Smooth muscle cell (in vitro differentiated cells): ENCODE measurements around the gene IFNL2. TPM values are rescaled to one million over a fixed set of nuclear protein-coding genes. Genes with fewer than 3 reads are reported as not detected.
"Not testable (repeated sequence)": the region's sequence is repeated elsewhere in the genome, so short reads cannot be mapped to it uniquely, and the experiment has no call there.

Experiments
- DNase-seq: peaks from one replicate; lab custom pipeline; 2025; ENCODE audit not compliant: unreplicated experiment; lab: John Stamatoyannopoulos, UW
- H2AFZ ChIP-seq: fragments of 200-600 bp; sonication (generic); 2 replicates; pipeline ENCODE4 v1.6.0; 2016; ENCODE audit warnings: antibody characterized with exemption, low read depth, mild to moderate bottlenecking
- H3F3A ChIP-seq: fragments of 200-600 bp; sonication (generic); 2 replicates; pipeline ENCODE4 v1.6.0; 2017; ENCODE audit warnings: antibody characterized with exemption, low read depth
- H3K27ac ChIP-seq: fragments of 200-600 bp; sonication (generic); 2 replicates; pipeline ENCODE4 v1.5.1; 2016; ENCODE audit warnings: low read depth, mild to moderate bottlenecking
- H3K27me3 ChIP-seq: fragments of 200-600 bp; sonication (generic); 2 replicates; pipeline ENCODE4 v1.6.1; 2016; ENCODE audit warnings: low read depth, mild to moderate bottlenecking
- H3K36me3 ChIP-seq: fragments of 200-600 bp; sonication (generic); 2 replicates; pipeline ENCODE4 v1.5.1; 2016; ENCODE audit warnings: low read depth
- H3K4me1 ChIP-seq: fragments of 200-600 bp; sonication (generic); 2 replicates; pipeline ENCODE4 v1.5.1; 2016; ENCODE audit warnings: low read depth
- H3K4me2 ChIP-seq: fragments of 200-600 bp; sonication (generic); 2 replicates; pipeline ENCODE4 v1.6.0; 2016; ENCODE audit warnings: mild to moderate bottlenecking
- H3K4me3 ChIP-seq: fragments of 200-600 bp; sonication (generic); 2 replicates; pipeline ENCODE4 v1.5.1; 2016; ENCODE audit warnings: mild to moderate bottlenecking
- H3K79me2 ChIP-seq: fragments of 200-600 bp; sonication (generic); 2 replicates; pipeline ENCODE4 v1.6.0; 2016; ENCODE audit warnings: low read depth, mild to moderate bottlenecking
- H3K9ac ChIP-seq: fragments of 200-600 bp; sonication (generic); 2 replicates; pipeline ENCODE4 v1.6.0; 2016; ENCODE audit warnings: low read depth
- H3K9me3 ChIP-seq: fragments of 200-600 bp; sonication (generic); replicated peaks from 2 replicates; pipeline ENCODE4 v1.5.1; 2016; ENCODE audit warnings: low read depth
- H4K20me1 ChIP-seq: fragments of 200-600 bp; sonication (generic); 2 replicates; pipeline ENCODE4 v1.6.0; 2016; ENCODE audit warnings: low read depth
- WGBS: methylation state at CpG from one replicate; pipeline ENCODE4 v1.1.7; 2016; ENCODE audit warnings: low lambda C conversion rate; 5-methylcytosine and 5-hydroxymethylcytosine counted together
- polyA plus RNA-seq: library from polyadenylated mRNA; unstranded; fragments of >200 nt; fragmentation: Nextera tagmentation; extraction: Ambion mirVana; gene quantifications from 2 replicates; pipeline ENCODE4 v1.2.1, GENCODE V29; 2016
- total RNA-seq: library from RNA; depleted of rRNA; stranded (reverse); fragments of >200 nt; gene quantifications from 2 replicates; pipeline ENCODE4 v1.2.3, GENCODE V29; 2014
- TF ChIP-seq, protein P1 (sequence below): fragments of 200-600 bp; sonication (generic); IDR thresholded peaks from 2 replicates; pipeline ENCODE4 v1.5.1; 2017; ENCODE audit warnings: borderline replicate concordance, mild to moderate bottlenecking, antibody characterized with exemption; ENCODE audit not compliant: insufficient read depth, poor library complexity, severe bottlenecking

IFNL2 gene
- total and polyA plus RNA-seq, 2 experiments from 2014 or later, result not detected

DNA sequence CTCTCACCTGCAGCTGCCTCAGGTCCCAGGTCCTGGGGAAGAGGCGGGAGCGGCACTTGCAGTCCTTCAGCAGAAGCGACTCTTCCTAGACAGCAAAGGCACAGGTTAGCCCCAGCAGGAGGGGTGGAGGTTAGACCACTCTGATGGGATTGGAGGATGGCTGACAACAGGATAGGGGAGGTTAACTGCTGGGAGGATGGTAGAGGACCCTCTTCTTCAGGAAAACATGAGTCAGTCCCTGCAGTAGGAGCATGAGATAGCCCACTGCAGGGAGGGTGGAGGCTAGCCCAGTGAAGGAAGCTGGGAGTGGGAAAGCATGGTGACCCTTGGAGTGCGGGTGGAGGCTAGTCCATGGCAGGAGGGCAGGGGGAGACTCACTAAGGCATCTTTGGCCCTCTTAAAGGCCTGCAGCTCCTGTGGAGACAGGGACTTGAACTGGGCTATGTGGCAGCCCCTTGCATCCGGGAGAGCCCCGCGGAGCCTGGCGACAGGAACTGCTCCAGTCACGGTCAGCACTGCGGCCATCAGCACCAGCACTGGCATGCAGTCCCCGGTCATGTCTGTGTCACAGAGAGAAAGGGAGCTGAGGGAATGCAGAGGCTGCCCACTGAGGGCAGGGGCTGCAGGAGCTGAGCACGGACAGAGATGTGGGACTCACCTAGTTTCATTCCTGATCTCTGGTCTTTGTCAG lies 23.6 kb upstream of the IFNL2 start, which contains the start of gene IFNL3:
Gene IFNL3, minus strand, starts transcription at position 597 of the 691 bp plus-strand sequence. Its CDS starts 39 bp downstream, at position 558.
- H3F3A ChIP-seq, H3K4me2 ChIP-seq, H4K20me1 ChIP-seq, H3K9ac ChIP-seq, DNase-seq, H3K36me3 ChIP-seq, H3K9me3 ChIP-seq, H2AFZ ChIP-seq, H3K4me3 ChIP-seq, H3K27ac ChIP-seq, H3K4me1 ChIP-seq, H3K79me2 ChIP-seq: not testable (repeated sequence)
- 83% methylated on average over 11 of the region's 12 CpGs for WGBS
- H3K27me3 ChIP-seq, result peaks cover 36% of the 10 kb centered on the region

DNA sequence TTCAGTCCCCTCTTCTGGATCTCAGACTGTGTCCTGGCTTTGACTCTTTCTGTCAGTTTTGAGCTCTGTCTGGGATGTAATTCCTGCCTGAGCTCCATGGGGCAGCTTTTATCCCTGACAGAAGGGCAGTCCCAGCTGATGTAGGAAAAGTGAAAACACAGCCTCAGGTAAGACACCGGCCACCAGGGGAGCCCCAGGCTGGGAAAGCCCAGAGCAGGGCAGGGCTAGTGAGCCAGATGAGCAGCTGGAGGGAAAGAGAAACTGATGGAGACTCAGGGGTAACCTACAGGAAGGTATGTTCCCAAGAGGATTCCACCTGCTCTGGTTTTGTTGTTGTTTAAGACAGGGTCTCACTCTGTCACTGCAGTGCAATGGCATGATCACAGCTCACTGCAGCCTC lies 23.0 kb upstream of the IFNL2 start:
- peaks cover 43% of the 10 kb centered on the region for H3K27me3 ChIP-seq
- not testable (repeated sequence) for H3K36me3 ChIP-seq, H3K79me2 ChIP-seq, H2AFZ ChIP-seq, H3K9me3 ChIP-seq, DNase-seq, H3F3A ChIP-seq, H4K20me1 ChIP-seq, H3K4me3 ChIP-seq, H3K4me2 ChIP-seq, H3K27ac ChIP-seq, H3K4me1 ChIP-seq, H3K9ac ChIP-seq
- no CpG with 5 or more reads among the region's 1 CpG for WGBS

DNA sequence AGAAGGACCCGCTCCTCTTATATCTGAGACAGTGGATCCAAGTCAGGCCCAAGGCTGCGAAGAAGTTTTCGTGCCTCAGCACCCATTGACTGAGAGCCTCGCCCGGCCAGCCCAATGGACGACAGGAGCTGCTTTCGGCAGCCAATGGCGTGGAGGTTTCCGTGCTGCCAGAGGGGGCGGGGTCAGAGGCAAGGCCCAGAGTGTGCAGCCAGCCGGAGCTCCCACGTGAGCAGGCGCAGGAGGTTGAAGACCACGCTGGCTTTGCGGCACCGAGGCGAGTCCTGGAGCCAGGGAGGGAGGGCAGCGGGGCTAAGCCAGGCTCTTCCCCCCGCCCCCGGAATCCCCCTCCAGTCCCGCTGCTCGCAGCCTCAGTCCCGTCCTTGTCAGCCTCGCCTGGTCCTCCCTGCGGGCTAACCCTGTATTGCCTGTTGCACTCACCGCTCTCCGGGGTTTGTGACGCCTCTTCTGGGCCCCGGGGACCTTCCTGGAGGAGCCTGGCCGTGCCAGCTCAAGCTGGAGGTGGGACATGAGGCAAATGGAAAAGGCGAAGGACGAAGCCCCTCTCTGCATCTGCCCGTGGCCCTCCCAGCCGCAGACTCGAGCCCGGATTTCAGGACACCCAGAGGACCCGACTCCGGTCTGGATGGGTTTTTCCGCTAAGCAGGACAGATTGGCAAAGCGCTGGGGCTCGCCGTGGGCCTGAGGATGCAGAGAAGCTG lies 21.1 kb upstream of the IFNL2 start:
- TF ChIP-seq, protein P1, sequence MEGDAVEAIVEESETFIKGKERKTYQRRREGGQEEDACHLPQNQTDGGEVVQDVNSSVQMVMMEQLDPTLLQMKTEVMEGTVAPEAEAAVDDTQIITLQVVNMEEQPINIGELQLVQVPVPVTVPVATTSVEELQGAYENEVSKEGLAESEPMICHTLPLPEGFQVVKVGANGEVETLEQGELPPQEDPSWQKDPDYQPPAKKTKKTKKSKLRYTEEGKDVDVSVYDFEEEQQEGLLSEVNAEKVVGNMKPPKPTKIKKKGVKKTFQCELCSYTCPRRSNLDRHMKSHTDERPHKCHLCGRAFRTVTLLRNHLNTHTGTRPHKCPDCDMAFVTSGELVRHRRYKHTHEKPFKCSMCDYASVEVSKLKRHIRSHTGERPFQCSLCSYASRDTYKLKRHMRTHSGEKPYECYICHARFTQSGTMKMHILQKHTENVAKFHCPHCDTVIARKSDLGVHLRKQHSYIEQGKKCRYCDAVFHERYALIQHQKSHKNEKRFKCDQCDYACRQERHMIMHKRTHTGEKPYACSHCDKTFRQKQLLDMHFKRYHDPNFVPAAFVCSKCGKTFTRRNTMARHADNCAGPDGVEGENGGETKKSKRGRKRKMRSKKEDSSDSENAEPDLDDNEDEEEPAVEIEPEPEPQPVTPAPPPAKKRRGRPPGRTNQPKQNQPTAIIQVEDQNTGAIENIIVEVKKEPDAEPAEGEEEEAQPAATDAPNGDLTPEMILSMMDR, result no peak
- no peaks in the 10 kb centered on the region for H3K9me3 ChIP-seq
- H3K27ac ChIP-seq, result no peak overlapping the region
- no peaks in the 10 kb centered on the region for H3K4me1 ChIP-seq
- H3F3A ChIP-seq, result no peaks in the 10 kb centered on the region
- WGBS, result 33% methylated on average over 33 of the region's 42 CpGs
- H3K36me3 ChIP-seq, result no peaks in the 10 kb centered on the region
- H2AFZ ChIP-seq, result no peak overlapping the region
- no peaks in the 10 kb centered on the region for H3K79me2 ChIP-seq
- peaks cover 55% of the 10 kb centered on the region for H3K27me3 ChIP-seq
- H3K4me3 ChIP-seq, result no peak overlapping the region
- no peaks in the 10 kb centered on the region for H4K20me1 ChIP-seq
- peak overlapping the region; percentile 78 for H3K4me2 ChIP-seq
- no peak overlapping the region for H3K9ac ChIP-seq
- DNase-seq, result no peak

DNA sequence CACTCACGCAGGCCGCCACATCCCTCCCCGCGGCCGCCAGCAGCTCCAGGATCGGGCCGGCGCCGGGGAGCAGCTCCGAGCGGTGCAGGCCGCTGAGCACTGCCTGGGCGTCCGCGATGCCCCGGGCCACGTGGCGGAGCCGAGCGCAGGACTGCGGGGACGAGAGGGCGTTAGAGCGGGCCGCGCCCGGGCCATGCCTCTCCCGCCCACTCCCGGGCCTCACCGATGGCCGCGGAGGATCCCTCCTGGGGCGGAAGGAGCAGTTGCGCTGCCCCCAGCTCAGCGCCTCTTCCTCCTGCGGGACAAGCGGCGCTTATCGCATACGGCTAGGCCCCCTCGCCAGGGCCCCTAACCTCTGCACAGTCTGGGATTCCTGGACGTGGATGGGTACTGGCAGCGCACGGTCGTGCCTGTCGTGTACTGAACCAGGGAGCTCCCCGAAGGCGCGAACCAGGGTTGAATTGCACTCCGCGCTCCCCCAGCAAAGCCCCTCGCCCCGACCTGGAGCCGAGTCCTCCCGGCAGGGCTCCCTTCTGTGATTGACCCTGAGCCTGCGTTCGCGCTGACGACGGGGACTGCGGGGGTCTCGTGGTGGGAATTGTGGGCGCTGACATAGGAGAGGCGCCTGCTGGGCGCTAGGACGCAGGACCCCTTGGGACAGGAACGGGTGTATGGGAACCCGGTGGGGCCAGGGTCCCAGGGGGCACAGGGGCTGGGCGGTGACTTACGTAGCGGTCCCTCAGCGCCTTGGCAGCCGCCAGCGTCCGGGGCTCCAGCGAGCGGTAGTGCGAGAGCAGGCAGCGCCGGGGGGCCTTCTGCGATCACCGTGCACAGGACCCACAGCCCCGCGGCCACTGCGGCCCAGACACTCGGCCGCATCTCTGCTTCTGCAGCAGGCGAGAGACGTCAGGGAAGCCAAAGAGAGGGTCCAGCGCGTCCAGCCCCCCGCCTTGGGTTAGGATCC lies 20.2 kb upstream of the IFNL2 start:
- Histone ChIP-seq H3K36me3 (no peaks in the 10 kb centered on the region), H3K27ac (no peak overlapping the region), H3K4me3 (peak overlapping the region; percentile 5), H3K27me3 (peaks cover 58% of the 10 kb centered on the region), H3F3A (no peaks in the 10 kb centered on the region), H4K20me1 (no peaks in the 10 kb centered on the region), H3K9me3 (no peaks in the 10 kb centered on the region), H2AFZ (peak overlapping the region; percentile 43), H3K9ac (no peak overlapping the region), H3K79me2 (no peaks in the 10 kb centered on the region), H3K4me2 (peak overlapping the region; percentile 78), H3K4me1 (no peaks in the 10 kb centered on the region)
- 22% methylated on average over 66 of the region's 92 CpGs for WGBS
- DNase-seq, result no peak
- TF ChIP-seq, protein P1, result no peak
